ENCODE measurements around the gene KLK11. TPM values are rescaled to one million over a fixed set of nuclear protein-coding genes. Genes with fewer than 3 reads are reported as not detected.

The KLK11 gene
- total RNA-seq, 1 donor from 2014 or later: not detected

- FAIRE-seq: no peak
- no peak overlapping the region for H3K9ac ChIP-seq (ENCODE audit: low read length)
- peaks cover 43% of the 10 kb centered on the region for H3K27me3 Mint-ChIP-seq (ENCODE audit: low read depth, unreplicated experiment)
Measured at GRCh38 chr19:51007488-51007887, 18.9 kb downstream of the KLK11 start.

GRCh38 chr19:51006406-51006805 lies 20.0 kb downstream of the KLK11 start:
- H3K27me3 Mint-ChIP-seq (ENCODE audit: low read depth, unreplicated experiment): peaks cover 48% of the 10 kb centered on the region

More at GRCh38 chr19:51007488-51007887, 18.9 kb downstream of the KLK11 start:
- no peak for DNase-seq (ENCODE audit: low read depth)
- H3K36me3 ChIP-seq (ENCODE audit: insufficient read depth, low read length): no peaks in the 10 kb centered on the region
- no peak overlapping the region for H3K4me3 Mint-ChIP-seq (ENCODE audit: unreplicated experiment)
- no peaks in the 10 kb centered on the region for H4K20me1 ChIP-seq (ENCODE audit: insufficient read depth, low read length)
- no peaks in the 10 kb centered on the region for H3K36me3 Mint-ChIP-seq (ENCODE audit: low read depth, unreplicated experiment)
- H3K9me3 ChIP-seq (ENCODE audit: insufficient read depth, low read depth, low read length): peaks cover 2% of the 10 kb centered on the region
- no peak overlapping the region for H3K27ac ChIP-seq (ENCODE audit: low read depth, low read length)
- H3K9me3 Mint-ChIP-seq (ENCODE audit: unreplicated experiment): peaks cover 1% of the 10 kb centered on the region
- no peak overlapping the region for H3K4me3 ChIP-seq (ENCODE audit: insufficient read depth, low read depth, low read length)
- H3K27ac Mint-ChIP-seq (ENCODE audit: unreplicated experiment): no peak overlapping the region
- H3K4me1 ChIP-seq (ENCODE audit: insufficient read depth, low read length): no peaks in the 10 kb centered on the region
- TF ChIP-seq EZH2 (IDR thresholded peaks at IDR 0.05; ENCODE audit: insufficient read depth, low read length) (no peak), CTCF (IDR thresholded peaks at IDR 0.05; ENCODE audit: insufficient read depth, low read depth, low read length) (no peak)
- H3K79me2 ChIP-seq (ENCODE audit: insufficient read depth, low read length): no peaks in the 10 kb centered on the region
- peaks cover 3% of the 10 kb centered on the region for H3K4me1 Mint-ChIP-seq (ENCODE audit: low read depth, unreplicated experiment)
- no peaks in the 10 kb centered on the region for H3K27me3 ChIP-seq (ENCODE audit: insufficient read depth, low read length)
- no peak overlapping the region for H2AFZ ChIP-seq (ENCODE audit: low read depth, low read length)
- no peak overlapping the region for H3K4me2 ChIP-seq (ENCODE audit: low read length)

More at GRCh38 chr19:51006406-51006805, 20.0 kb downstream of the KLK11 start:
- no peak overlapping the region for H3K4me3 Mint-ChIP-seq (ENCODE audit: unreplicated experiment)
- no peak for TF ChIP-seq EZH2 (IDR thresholded peaks at IDR 0.05; ENCODE audit: insufficient read depth, low read length)
- TF ChIP-seq CTCF (IDR thresholded peaks at IDR 0.05; ENCODE audit: insufficient read depth, low read depth, low read length): no peak
- no peaks in the 10 kb centered on the region for H3K36me3 ChIP-seq (ENCODE audit: insufficient read depth, low read length)
- H3K79me2 ChIP-seq (ENCODE audit: insufficient read depth, low read length): no peaks in the 10 kb centered on the region
- H3K4me1 ChIP-seq (ENCODE audit: insufficient read depth, low read length): no peaks in the 10 kb centered on the region
- FAIRE-seq: no peak
- no peak overlapping the region for H3K4me3 ChIP-seq (ENCODE audit: insufficient read depth, low read depth, low read length)
- no peaks in the 10 kb centered on the region for H3K36me3 Mint-ChIP-seq (ENCODE audit: low read depth, unreplicated experiment)
- peaks cover 1% of the 10 kb centered on the region for H3K9me3 Mint-ChIP-seq (ENCODE audit: unreplicated experiment)
- H3K9me3 ChIP-seq (ENCODE audit: insufficient read depth, low read depth, low read length): peaks cover 2% of the 10 kb centered on the region
- H2AFZ ChIP-seq (ENCODE audit: low read depth, low read length): no peak overlapping the region
- H3K27ac ChIP-seq (ENCODE audit: low read depth, low read length): no peak overlapping the region
- no peak for DNase-seq (ENCODE audit: low read depth)
- H3K9ac ChIP-seq (ENCODE audit: low read length): no peak overlapping the region
- H3K27ac Mint-ChIP-seq (ENCODE audit: unreplicated experiment): peak overlapping the region; percentile 1
- H4K20me1 ChIP-seq (ENCODE audit: insufficient read depth, low read length): no peaks in the 10 kb centered on the region
- peaks cover 3% of the 10 kb centered on the region for H3K4me1 Mint-ChIP-seq (ENCODE audit: low read depth, unreplicated experiment)
- no peak overlapping the region for H3K4me2 ChIP-seq (ENCODE audit: low read length)
- H3K27me3 ChIP-seq (ENCODE audit: insufficient read depth, low read length): no peaks in the 10 kb centered on the region
